ENCODE measurements around the gene ACER3. TPM values are rescaled to one million over a fixed set of nuclear protein-coding genes. Genes with fewer than 3 reads are reported as not detected.

ACER3 gene
- total RNA-seq, 1 experiment from 2014 or later: 13.7 TPM

DNA sequence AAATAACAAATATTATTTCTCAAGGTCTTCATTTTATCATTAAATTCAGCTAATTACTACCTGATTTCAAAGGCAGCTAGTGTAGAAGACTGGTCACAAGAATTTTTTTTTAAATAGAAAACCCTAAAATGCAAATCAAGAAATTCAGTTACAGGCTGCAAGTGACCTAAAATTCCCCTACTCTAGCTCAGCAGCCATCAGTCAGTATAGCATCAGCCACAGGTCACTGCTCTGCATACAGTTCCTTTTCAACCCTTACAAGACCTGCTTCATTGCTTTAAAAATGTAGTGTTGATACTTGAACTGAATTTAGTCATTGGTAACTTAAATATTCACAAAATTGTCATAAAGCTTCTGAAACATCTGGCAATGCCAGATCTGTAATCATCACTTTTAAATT lies 164.0 kb downstream of the ACER3 start (continued):
- TF ChIP-seq, protein P1, sequence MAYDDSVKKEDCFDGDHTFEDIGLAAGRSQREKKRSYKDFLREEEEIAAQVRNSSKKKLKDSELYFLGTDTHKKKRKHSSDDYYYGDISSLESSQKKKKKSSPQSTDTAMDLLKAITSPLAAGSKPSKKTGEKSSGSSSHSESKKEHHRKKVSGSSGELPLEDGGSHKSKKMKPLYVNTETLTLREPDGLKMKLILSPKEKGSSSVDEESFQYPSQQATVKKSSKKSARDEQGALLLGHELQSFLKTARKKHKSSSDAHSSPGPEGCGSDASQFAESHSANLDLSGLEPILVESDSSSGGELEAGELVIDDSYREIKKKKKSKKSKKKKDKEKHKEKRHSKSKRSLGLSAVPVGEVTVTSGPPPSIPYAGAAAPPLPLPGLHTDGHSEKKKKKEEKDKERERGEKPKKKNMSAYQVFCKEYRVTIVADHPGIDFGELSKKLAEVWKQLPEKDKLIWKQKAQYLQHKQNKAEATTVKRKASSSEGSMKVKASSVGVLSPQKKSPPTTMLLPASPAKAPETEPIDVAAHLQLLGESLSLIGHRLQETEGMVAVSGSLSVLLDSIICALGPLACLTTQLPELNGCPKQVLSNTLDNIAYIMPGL (CRISPR knock-in tag; IDR thresholded peaks at IDR 0.05): no peak
- TF ChIP-seq GTF2I (CRISPR knock-in tag; conservative IDR thresholded peaks at IDR 0.05): no peak
- TF ChIP-seq FOXP1 (CRISPR knock-in tag; IDR thresholded peaks at IDR 0.05; ENCODE audit: borderline replicate concordance): no peak
- TF ChIP-seq, protein P2, sequence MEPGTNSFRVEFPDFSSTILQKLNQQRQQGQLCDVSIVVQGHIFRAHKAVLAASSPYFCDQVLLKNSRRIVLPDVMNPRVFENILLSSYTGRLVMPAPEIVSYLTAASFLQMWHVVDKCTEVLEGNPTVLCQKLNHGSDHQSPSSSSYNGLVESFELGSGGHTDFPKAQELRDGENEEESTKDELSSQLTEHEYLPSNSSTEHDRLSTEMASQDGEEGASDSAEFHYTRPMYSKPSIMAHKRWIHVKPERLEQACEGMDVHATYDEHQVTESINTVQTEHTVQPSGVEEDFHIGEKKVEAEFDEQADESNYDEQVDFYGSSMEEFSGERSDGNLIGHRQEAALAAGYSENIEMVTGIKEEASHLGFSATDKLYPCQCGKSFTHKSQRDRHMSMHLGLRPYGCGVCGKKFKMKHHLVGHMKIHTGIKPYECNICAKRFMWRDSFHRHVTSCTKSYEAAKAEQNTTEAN (CRISPR knock-in tag; IDR thresholded peaks at IDR 0.05): no peak
- no peak for TF ChIP-seq ZNF416 (CRISPR knock-in tag; IDR thresholded peaks at IDR 0.05)
- TF ChIP-seq, protein P3, sequence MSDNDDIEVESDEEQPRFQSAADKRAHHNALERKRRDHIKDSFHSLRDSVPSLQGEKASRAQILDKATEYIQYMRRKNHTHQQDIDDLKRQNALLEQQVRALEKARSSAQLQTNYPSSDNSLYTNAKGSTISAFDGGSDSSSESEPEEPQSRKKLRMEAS (CRISPR knock-in tag; IDR thresholded peaks at IDR 0.05): no peak

DNA sequence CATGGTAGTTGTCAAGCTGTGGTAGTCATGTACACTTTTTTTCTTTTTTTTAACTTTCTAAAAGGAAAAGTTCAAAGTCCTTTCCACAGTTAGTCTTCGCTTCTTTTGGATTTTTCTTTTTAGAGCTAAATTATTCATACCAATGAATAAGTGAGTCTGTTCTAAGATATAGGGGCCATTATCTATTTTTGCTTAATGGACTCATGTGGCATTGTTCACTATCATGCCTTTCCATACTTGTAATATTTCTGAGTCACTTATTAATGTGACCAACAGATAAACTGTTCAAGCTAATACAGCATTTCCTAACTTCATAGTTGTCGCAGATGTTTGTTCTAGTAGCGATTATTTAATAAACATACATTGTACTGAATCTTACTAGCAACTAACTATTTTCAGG lies 165.5 kb downstream of the ACER3 start:
- no peak overlapping the region for H3K27ac Mint-ChIP-seq
- ChIA-PET POLR2A (no interaction called here), CTCF (interaction anchor here (1.7 to 1.8 kb wide), 2 partner anchors 13 to 65 kb away, joined by 8 to 9 read pairs; no protein-coding TSS in a partner anchor)
- no peak for ATAC-seq
- DNase-seq (ENCODE audit: low spot score): no peak
- no peaks in the 10 kb centered on the region for H3K9me3 Mint-ChIP-seq
- H3K27me3 Mint-ChIP-seq (ENCODE audit: low read depth): peaks cover 4% of the 10 kb centered on the region; the same call in 1 of the 2 replicates
- no peak overlapping the region for H3K4me3 Mint-ChIP-seq
- H3K4me1 Mint-ChIP-seq: peaks cover 23% of the 10 kb centered on the region
- TF ChIP-seq HMGA2 (CRISPR knock-in tag; IDR thresholded peaks at IDR 0.05) (no peak), NR1H2 (CRISPR knock-in tag; IDR thresholded peaks at IDR 0.05) (no peak)
- TF ChIP-seq, protein P4, sequence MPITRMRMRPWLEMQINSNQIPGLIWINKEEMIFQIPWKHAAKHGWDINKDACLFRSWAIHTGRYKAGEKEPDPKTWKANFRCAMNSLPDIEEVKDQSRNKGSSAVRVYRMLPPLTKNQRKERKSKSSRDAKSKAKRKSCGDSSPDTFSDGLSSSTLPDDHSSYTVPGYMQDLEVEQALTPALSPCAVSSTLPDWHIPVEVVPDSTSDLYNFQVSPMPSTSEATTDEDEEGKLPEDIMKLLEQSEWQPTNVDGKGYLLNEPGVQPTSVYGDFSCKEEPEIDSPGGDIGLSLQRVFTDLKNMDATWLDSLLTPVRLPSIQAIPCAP (CRISPR knock-in tag; IDR thresholded peaks at IDR 0.05): no peak
- TF ChIP-seq, protein P5, sequence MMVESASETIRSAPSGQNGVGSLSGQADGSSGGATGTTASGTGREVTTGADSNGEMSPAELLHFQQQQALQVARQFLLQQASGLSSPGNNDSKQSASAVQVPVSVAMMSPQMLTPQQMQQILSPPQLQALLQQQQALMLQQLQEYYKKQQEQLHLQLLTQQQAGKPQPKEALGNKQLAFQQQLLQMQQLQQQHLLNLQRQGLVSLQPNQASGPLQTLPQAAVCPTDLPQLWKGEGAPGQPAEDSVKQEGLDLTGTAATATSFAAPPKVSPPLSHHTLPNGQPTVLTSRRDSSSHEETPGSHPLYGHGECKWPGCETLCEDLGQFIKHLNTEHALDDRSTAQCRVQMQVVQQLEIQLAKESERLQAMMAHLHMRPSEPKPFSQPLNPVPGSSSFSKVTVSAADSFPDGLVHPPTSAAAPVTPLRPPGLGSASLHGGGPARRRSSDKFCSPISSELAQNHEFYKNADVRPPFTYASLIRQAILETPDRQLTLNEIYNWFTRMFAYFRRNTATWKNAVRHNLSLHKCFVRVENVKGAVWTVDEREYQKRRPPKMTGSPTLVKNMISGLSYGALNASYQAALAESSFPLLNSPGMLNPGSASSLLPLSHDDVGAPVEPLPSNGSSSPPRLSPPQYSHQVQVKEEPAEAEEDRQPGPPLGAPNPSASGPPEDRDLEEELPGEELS (CRISPR knock-in tag; IDR thresholded peaks at IDR 0.05): no peak
- H3K36me3 Mint-ChIP-seq: no peaks in the 10 kb centered on the region

DNA sequence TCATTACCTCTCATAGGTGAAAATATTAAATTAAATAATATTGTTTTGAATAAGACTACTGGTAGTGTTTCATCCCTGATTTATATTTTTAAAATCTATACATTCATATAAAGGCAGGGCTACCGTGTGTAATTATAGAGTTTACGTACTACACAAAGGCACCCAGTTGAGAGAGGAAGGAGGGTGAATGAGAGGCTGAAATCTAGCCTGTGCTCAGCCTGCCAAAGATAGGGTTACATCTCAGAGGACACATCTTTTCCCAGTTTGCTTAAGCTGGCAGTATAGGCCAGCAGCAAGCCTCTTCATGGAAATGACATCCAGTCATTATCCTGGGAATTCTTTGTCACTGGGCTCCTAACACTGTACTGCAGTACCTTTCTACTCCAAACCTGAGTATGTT lies 166.0 kb downstream of the ACER3 start:
- CTCF ChIA-PET: interaction anchor here (0.8 to 1.8 kb wide), 7 partner anchors 13 to 305 kb away, joined by 3 to 9 read pairs (median 5); no protein-coding TSS in a partner anchor
- Mint-ChIP-seq H3K27ac (no peak overlapping the region), H3K36me3 (no peaks in the 10 kb centered on the region), H3K9me3 (no peaks in the 10 kb centered on the region), H3K4me3 (no peak overlapping the region), H3K4me1 (peaks cover 18% of the 10 kb centered on the region), H3K27me3 (ENCODE audit: low read depth) (peaks cover 4% of the 10 kb centered on the region; the same call in 1 of the 2 replicates)
- DNase-seq (ENCODE audit: low spot score): no peak
- ATAC-seq: no peak
- POLR2A ChIA-PET: no interaction called here
- TF ChIP-seq, protein P6, sequence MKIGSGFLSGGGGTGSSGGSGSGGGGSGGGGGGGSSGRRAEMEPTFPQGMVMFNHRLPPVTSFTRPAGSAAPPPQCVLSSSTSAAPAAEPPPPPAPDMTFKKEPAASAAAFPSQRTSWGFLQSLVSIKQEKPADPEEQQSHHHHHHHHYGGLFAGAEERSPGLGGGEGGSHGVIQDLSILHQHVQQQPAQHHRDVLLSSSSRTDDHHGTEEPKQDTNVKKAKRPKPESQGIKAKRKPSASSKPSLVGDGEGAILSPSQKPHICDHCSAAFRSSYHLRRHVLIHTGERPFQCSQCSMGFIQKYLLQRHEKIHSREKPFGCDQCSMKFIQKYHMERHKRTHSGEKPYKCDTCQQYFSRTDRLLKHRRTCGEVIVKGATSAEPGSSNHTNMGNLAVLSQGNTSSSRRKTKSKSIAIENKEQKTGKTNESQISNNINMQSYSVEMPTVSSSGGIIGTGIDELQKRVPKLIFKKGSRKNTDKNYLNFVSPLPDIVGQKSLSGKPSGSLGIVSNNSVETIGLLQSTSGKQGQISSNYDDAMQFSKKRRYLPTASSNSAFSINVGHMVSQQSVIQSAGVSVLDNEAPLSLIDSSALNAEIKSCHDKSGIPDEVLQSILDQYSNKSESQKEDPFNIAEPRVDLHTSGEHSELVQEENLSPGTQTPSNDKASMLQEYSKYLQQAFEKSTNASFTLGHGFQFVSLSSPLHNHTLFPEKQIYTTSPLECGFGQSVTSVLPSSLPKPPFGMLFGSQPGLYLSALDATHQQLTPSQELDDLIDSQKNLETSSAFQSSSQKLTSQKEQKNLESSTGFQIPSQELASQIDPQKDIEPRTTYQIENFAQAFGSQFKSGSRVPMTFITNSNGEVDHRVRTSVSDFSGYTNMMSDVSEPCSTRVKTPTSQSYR (CRISPR knock-in tag; IDR thresholded peaks at IDR 0.05): no peak
- TF ChIP-seq SMAD4 (CRISPR knock-in tag; IDR thresholded peaks at IDR 0.05): no peak
- no peak for TF ChIP-seq ZNF232 (CRISPR knock-in tag; IDR thresholded peaks at IDR 0.05)
- no peak for TF ChIP-seq FOXP1 (CRISPR knock-in tag; IDR thresholded peaks at IDR 0.05; ENCODE audit: borderline replicate concordance)
- TF ChIP-seq, protein P7, sequence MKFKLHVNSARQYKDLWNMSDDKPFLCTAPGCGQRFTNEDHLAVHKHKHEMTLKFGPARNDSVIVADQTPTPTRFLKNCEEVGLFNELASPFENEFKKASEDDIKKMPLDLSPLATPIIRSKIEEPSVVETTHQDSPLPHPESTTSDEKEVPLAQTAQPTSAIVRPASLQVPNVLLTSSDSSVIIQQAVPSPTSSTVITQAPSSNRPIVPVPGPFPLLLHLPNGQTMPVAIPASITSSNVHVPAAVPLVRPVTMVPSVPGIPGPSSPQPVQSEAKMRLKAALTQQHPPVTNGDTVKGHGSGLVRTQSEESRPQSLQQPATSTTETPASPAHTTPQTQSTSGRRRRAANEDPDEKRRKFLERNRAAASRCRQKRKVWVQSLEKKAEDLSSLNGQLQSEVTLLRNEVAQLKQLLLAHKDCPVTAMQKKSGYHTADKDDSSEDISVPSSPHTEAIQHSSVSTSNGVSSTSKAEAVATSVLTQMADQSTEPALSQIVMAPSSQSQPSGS (CRISPR knock-in tag; IDR thresholded peaks at IDR 0.05; ENCODE audit: borderline replicate concordance, low read depth): no peak
- TF ChIP-seq, protein P8, sequence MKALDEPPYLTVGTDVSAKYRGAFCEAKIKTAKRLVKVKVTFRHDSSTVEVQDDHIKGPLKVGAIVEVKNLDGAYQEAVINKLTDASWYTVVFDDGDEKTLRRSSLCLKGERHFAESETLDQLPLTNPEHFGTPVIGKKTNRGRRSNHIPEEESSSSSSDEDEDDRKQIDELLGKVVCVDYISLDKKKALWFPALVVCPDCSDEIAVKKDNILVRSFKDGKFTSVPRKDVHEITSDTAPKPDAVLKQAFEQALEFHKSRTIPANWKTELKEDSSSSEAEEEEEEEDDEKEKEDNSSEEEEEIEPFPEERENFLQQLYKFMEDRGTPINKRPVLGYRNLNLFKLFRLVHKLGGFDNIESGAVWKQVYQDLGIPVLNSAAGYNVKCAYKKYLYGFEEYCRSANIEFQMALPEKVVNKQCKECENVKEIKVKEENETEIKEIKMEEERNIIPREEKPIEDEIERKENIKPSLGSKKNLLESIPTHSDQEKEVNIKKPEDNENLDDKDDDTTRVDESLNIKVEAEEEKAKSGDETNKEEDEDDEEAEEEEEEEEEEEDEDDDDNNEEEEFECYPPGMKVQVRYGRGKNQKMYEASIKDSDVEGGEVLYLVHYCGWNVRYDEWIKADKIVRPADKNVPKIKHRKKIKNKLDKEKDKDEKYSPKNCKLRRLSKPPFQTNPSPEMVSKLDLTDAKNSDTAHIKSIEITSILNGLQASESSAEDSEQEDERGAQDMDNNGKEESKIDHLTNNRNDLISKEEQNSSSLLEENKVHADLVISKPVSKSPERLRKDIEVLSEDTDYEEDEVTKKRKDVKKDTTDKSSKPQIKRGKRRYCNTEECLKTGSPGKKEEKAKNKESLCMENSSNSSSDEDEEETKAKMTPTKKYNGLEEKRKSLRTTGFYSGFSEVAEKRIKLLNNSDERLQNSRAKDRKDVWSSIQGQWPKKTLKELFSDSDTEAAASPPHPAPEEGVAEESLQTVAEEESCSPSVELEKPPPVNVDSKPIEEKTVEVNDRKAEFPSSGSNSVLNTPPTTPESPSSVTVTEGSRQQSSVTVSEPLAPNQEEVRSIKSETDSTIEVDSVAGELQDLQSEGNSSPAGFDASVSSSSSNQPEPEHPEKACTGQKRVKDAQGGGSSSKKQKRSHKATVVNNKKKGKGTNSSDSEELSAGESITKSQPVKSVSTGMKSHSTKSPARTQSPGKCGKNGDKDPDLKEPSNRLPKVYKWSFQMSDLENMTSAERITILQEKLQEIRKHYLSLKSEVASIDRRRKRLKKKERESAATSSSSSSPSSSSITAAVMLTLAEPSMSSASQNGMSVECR (CRISPR knock-in tag; IDR thresholded peaks at IDR 0.05; ENCODE audit: borderline replicate concordance): no peak
- no peak for TF ChIP-seq CREM (CRISPR knock-in tag; IDR thresholded peaks at IDR 0.05)

All from WTC11 (cell line).